Measurements from ENCODE around the gene MAP3K8.

- TF ChIP-seq POLR2A (IDR thresholded peaks at IDR 0.05) (no peak), POLR2AphosphoS5 (IDR thresholded peaks at IDR 0.05) (peak in 1 of 2 donors; percentile 13), EP300 (IDR thresholded peaks at IDR 0.05) (no peak)
Observed at GRCh38 chr10:30443049-30443448, 9.1 kb downstream of the MAP3K8 start.

Data from upper lobe of left lung (tissue), 4 donors.